Small intestine (tissue), 7 donors: ENCODE measurements around the gene STEAP1. TPM values are rescaled to one million over a fixed set of nuclear protein-coding genes. Genes with fewer than 3 reads are reported as not detected.

ENCODE experiments used
- DNase-seq, 2 donors: peaks; one replicate each; pipeline versions ENCODE4 v3.0.0 to v3.0.0-alpha.2; 2013
- FAIRE-seq: peaks from 2 replicates; lab custom pipeline; 2012; peaks lifted over from hg19 to GRCh38; lab: Jason Lieb, UNC
- H3K27ac ChIP-seq, 3 donors: one replicate each; pipeline ENCODE4 v1.5.1; 2013; ENCODE audit warnings: low read length in 2 of 3, mild to moderate bottlenecking in 2 of 3, control low read depth in 1 of 3, inconsistent platforms in 1 of 3, low read depth in 1 of 3, moderate library complexity in 1 of 3
- H3K27me3 ChIP-seq, 3 donors: one replicate each; pipeline ENCODE4 v1.6.1; 2013; ENCODE audit warnings: low read length in 3 of 3, inconsistent platforms in 1 of 3; ENCODE audit not compliant: control insufficient read depth in 3 of 3, insufficient read depth in 3 of 3
- H3K36me3 ChIP-seq, 3 donors: one replicate each; pipeline ENCODE4 v1.6.1; 2013; ENCODE audit warnings: low read length in 3 of 3, inconsistent platforms in 1 of 3, low read depth in 1 of 3, mild to moderate bottlenecking in 1 of 3, moderate library complexity in 1 of 3; ENCODE audit not compliant: control insufficient read depth in 3 of 3, insufficient read depth in 2 of 3
- H3K4me1 ChIP-seq, 3 donors: one replicate each; pipeline ENCODE4 v1.6.1; 2013; ENCODE audit warnings: low read length in 2 of 3, inconsistent platforms in 1 of 3, low read depth in 1 of 3, mild to moderate bottlenecking in 1 of 3, moderate library complexity in 1 of 3; ENCODE audit not compliant: control insufficient read depth in 3 of 3, insufficient read depth in 2 of 3
- H3K4me3 ChIP-seq, 3 donors: one replicate each; pipeline ENCODE4 v1.5.1; 2013; ENCODE audit warnings: low read length in 3 of 3, control low read depth in 1 of 3, inconsistent platforms in 1 of 3, low read depth in 1 of 3, mild to moderate bottlenecking in 1 of 3, moderate library complexity in 1 of 3
- H3K9me3 ChIP-seq, 2 donors: one replicate each; pipeline ENCODE4 v1.6.1; 2013; ENCODE audit warnings: low read depth in 1 of 2, low read length in 1 of 2; ENCODE audit not compliant: control insufficient read depth in 2 of 2, insufficient read depth in 1 of 2
- WGBS, 3 donors: extraction: QIAGEN DNeasy Blood & Tissue Kit; methylation state at CpG; one replicate each; pipeline ENCODE4 v1.1.7; 2013; 5-methylcytosine and 5-hydroxymethylcytosine counted together
- polyA plus RNA-seq, 4 donors: library from polyadenylated mRNA; stranded (reverse) in 3 of 4; unstranded in 1 of 4; fragments of 200-250 nt in 3 of 4; fragments of 120-200 nt in 1 of 4; gene quantifications; one replicate each; pipeline versions ENCODE4 v1.2.1 to v1.2.3, GENCODE V29; 2013
- donor health status: healthy with polysubstance abuse.
- donor health status: control.
- donor health status: control.
- donor health status: Bipolar disorder and iron deficiency.
- donor health status: healthy.

The STEAP1 gene
- polyA plus RNA-seq, 4 donors: 0.67 to 25.4 (median 8.1) TPM

DNA sequence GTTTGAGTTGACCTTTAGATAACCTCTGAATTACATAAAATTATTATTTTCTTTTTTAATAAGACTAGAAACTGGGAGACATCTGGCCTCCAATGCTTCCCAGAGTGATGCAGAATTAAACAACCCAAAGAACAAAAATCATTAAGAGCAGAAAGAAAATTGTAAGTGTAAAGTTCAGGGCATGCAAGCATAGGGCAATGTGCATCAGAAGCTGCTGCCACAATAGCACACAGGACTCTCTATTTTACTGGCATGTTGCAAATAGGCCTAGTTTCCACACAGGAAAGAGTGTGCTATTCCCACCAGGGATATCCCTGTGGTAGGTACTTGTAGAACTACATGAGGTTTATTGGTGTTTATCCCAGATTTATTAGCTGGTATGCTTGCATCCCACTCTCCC, 36.7 kb downstream of the STEAP1 start:
- DNase-seq: no peak
- Histone ChIP-seq H3K9me3 (peaks cover 0 to 12% of the 10 kb centered on the region in 2 donors), H3K27me3 (no peaks in the 10 kb centered on the region), H3K27ac (peak overlapping the region in 1 of 3 donors; percentile 7), H3K36me3 (no peaks in the 10 kb centered on the region), H3K4me1 (peaks cover 0 to 30% (median 2%) of the 10 kb centered on the region in 3 donors), H3K4me3 (no peak overlapping the region)
- FAIRE-seq: no peak

DNA sequence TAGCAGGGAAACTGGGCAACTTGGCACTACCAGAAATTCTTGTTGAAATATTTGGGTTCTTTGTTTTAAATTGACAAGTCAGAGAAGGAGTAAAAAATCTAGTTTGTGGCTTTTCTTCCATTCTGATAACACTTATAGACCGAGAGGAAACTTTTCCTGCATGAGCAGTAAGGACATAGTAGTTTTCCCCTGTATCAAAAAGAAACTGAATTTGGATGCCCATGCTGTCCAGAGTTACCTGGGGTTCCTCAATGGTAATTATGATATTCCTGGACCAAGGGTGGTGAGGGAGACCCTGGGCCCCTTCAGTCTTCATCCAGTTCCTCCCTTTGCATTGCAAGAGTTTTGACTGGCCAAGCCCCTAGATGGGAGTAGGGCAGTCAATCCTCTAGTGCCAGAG, 37.4 kb downstream of the STEAP1 start:
- no peak for FAIRE-seq
- Histone ChIP-seq H3K27ac (peak overlapping the region in 1 of 3 donors; percentile 7), H3K9me3 (peaks cover 0 to 12% of the 10 kb centered on the region in 2 donors), H3K36me3 (no peaks in the 10 kb centered on the region), H3K4me3 (no peak overlapping the region), H3K27me3 (no peaks in the 10 kb centered on the region), H3K4me1 (peaks cover 0 to 30% (median 2%) of the 10 kb centered on the region in 3 donors)
- WGBS, 3 donors: 69 to 87% (median 85%) methylated on average over 1 of the region's 1 CpG
- no peak for DNase-seq

DNA sequence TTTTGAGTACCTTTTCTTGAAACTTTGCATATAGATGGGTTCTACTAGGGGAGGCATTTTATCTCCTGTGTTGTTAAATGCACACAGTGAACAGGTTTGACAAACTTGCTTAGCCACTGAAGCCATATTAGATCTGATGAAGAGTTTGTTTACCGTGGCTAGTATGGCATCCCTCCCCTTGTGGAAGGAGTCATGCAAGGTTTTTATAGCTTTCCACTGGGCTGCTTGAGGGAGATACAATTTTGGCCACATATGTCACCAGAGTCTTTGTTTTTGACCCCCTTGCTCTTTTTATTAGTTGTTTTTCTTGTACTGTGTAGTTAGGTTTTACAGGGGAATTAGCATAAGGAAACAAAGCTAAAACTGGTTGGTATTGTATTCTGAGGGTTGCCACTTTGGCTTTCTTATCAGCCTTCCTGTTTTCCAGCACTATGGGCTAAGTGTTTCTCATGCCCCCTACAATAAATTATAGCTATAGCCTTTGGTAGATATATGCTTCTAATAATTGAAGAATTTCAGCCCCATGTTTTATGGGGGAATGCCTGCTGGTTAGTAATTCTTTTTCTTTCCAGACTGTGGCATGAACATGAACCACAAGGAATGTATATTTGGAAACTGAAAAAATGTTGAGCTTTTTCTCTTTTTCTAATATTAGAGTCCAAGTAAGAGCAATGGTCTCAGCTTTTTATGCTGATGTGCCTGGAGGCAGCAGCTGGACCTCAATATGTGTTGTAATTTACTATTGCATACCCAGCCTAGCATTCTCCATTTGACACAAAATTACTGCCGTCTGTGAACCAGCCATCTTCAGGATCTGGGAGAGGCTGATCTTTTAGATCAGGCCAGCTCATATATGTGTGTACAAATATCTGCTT, 38.8 kb downstream of the STEAP1 start:
- FAIRE-seq (no peak), DNase-seq (no peak)
- Histone ChIP-seq H3K9me3 (peaks cover 0 to 12% of the 10 kb centered on the region in 2 donors), H3K4me1 (peaks cover 0 to 27% (median 2%) of the 10 kb centered on the region in 3 donors), H3K4me3 (no peak overlapping the region), H3K36me3 (no peaks in the 10 kb centered on the region), H3K27ac (no peak overlapping the region), H3K27me3 (no peaks in the 10 kb centered on the region)
- WGBS, 3 donors: 47 to 86% (median 65%) methylated on average over 2 of the region's 2 CpGs

DNA sequence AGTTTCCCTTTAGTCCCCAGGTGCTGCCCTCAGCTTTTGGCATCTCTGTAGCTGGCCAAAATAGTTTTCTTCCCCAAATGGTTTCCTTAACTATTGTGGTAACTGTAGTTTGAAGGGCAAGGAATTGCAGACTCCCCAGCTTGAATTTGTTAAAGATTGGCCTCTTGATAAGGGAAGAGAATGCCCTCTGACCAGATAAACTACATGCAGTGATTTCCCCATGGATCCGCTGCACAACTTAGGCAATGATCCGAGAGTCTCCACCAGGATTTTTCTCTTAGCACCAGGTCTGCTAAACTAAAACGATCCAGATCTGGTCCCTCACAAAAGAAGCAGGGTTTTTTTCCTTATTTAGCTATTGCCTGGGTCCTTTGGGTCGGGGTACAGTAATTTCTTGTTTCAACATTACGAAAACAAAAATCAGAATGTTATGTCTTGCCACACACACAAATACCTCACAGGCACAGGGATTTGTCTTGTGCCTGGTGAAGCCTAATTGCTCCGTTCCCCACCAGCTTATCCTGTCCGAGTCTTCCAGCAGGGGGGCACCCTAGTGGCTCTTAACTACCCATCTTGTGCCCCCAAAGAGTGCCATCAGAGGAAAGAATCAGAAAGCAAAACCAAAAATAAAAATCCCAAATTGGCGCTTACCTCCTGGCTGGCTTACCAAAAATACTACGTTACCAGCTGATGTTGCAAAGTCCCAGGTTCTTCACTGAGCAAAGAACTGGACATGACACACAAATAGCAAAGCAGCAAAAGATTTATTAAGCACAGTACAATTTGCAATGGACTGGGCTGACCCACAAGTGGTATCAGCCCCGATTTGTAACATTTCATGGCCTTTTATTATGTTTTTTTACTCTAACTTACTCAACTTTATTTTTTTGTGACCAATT, 40.9 kb downstream of the STEAP1 start:
- Histone ChIP-seq H3K27me3 (no peaks in the 10 kb centered on the region), H3K4me3 (no peak overlapping the region), H3K27ac (no peak overlapping the region), H3K4me1 (peaks cover 0 to 14% (median 0%) of the 10 kb centered on the region in 3 donors), H3K36me3 (no peaks in the 10 kb centered on the region), H3K9me3 (peaks cover 0 to 12% of the 10 kb centered on the region in 2 donors)
- WGBS, 3 donors: 78 to 83% (median 81%) methylated on average over 10 of the region's 10 CpGs
- no peak for DNase-seq
- FAIRE-seq: no peak

DNA sequence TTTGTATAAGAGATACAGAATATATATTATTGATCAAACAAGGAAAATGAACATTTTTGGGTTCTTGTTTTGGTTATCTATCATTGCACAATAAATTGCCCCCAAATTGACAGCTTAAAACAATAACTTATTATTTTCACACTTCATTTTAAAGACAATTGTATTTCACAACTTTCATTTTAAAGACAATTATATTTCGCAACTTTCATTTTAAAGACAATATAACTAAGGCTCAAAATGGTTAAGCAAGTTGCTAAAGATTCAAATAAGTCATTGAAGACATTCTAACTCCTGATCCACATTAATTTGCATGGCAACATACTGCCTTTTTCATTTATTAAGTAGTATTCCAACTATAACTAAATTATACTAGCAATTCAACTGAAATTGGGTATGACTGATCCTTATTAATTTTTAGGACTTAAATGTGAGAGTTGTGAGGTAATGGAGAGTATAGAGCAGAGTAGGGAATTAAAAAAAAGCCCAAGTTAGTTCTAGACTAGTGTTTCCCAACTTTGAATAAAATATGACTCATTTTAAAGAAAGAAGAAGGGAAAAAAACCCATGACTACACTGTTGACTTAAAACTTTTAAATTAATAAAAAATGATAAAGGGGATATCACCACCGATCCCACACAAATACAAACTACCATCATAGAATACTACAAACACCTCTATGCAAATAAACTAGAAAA, 47.4 kb downstream of the STEAP1 start:
- no peaks in the 10 kb centered on the region for H3K4me1 ChIP-seq
- FAIRE-seq (no peak), DNase-seq (no peak)
- H3K27me3 ChIP-seq: no peaks in the 10 kb centered on the region
- no peaks in the 10 kb centered on the region for H3K36me3 ChIP-seq
- H3K4me3 ChIP-seq: no peak overlapping the region
- WGBS, 3 donors: 88 to 95% (median 93%) methylated on average over 2 of the region's 2 CpGs
- no peak overlapping the region for H3K27ac ChIP-seq
- H3K9me3 ChIP-seq: no peaks in the 10 kb centered on the region

DNA sequence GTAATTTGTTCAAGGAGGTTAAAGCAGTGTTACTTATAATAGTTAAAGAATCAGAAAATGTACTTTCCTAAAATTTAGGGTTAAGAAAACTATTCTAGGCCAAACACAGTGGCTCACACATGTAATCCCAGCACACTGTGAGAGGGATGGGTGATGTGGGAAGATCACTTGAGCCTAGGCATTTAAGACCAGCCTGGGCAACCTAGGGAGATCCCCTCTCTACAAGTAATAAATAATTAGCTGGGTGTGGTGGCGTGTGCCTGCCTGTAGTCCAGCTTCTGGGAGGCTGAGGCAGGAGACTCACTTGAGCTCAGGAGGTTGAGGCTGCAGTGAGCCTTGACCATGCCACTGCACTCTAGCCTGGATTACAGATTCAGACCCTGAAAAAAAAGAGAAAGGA, 53.7 kb downstream of the STEAP1 start:
- no peaks in the 10 kb centered on the region for H3K9me3 ChIP-seq
- DNase-seq (no peak), FAIRE-seq (no peak)
- no peaks in the 10 kb centered on the region for H3K36me3 ChIP-seq
- H3K4me1 ChIP-seq: peaks cover 0 to 6% (median under 1%) of the 10 kb centered on the region in 3 donors
- no peak overlapping the region for H3K4me3 ChIP-seq
- no peak overlapping the region for H3K27ac ChIP-seq
- H3K27me3 ChIP-seq: no peaks in the 10 kb centered on the region
- 75 to 86% (median 76%) methylated on average over 1 of the region's 1 CpG for WGBS, 3 donors

DNA sequence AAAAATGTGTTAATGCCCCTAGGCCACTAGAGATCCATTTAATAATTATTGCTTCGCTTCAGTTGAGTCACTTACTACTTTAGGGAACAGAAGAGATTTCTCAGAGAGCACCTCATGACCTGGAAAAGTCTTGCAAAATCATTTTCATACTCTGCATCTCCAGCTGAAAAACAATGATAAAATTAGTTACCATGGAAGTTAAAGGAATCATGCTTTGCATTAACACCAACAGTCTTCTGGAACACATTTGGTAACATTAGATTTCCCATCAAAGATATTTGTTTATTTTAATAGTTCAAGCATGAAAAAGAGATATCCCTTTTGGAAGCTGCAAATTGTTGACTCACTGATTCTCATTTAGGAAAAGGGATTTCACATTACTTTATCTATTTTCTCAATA, 55.5 kb downstream of the STEAP1 start:
- no peak overlapping the region for H3K27ac ChIP-seq
- DNase-seq (no peak), FAIRE-seq (no peak)
- no peak overlapping the region for H3K4me3 ChIP-seq
- no peaks in the 10 kb centered on the region for H3K27me3 ChIP-seq
- no peaks in the 10 kb centered on the region for H3K36me3 ChIP-seq
- peaks cover 0 to 20% (median 2%) of the 10 kb centered on the region in 3 donors for H3K4me1 ChIP-seq
- 78 to 90% (median 83%) methylated on average over 1 of the region's 1 CpG for WGBS, 3 donors
- H3K9me3 ChIP-seq: no peaks in the 10 kb centered on the region

DNA sequence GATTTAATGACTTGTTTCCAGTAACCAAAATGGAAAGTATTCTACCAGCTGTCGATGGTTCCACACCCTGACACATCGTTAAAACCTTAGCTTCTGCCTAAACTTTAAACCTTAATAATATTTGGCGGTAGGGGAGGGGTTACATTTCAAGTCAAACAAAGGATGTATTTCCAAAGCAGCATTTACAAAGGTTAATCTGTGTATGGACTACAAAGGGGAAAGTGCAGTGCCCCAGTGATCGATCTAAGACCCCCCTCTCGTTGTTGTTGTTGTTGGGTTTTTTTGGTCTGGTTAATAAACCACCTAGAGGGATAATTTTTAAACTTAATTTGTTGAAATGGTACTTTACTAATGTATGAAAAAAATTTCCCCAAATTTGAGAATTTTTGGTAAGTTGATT, 56.2 kb downstream of the STEAP1 start:
- H3K27ac ChIP-seq: peak overlapping the region in 1 of 3 donors; percentile 98
- peaks cover 0 to 23% (median 2%) of the 10 kb centered on the region in 3 donors for H3K4me1 ChIP-seq
- no peaks in the 10 kb centered on the region for H3K27me3 ChIP-seq
- 44 to 69% (median 48%) methylated on average over 5 of the region's 5 CpGs for WGBS, 3 donors
- H3K4me3 ChIP-seq: no peak overlapping the region
- H3K9me3 ChIP-seq: no peaks in the 10 kb centered on the region
- H3K36me3 ChIP-seq: no peaks in the 10 kb centered on the region
- FAIRE-seq (no peak), DNase-seq (no peak)
